ENCODE results near the gene RFX2.

- TF ChIP-seq CTCF (IDR thresholded peaks at IDR 0.05) (no peak), EP300 (IDR thresholded peaks at IDR 0.05) (no peak)
Observed at GRCh38 chr19:6071875-6072274, 38.4 kb downstream of the RFX2 start.
